Neural progenitor cell (in vitro differentiated cells): Measurements from ENCODE around the gene INHBA. TPM values are rescaled to one million over a fixed set of nuclear protein-coding genes. Genes with fewer than 3 reads are reported as not detected.
A peak's percentile ranks its signal among the peaks of the same experiment; 100 is the strongest.

Experiments used
- DNase-seq: peaks from one replicate; pipeline ENCODE4 v3.0.0-alpha.2; 2016; ENCODE audit warnings: low spot score
- H2AFZ ChIP-seq: fragments of 200-600 bp; sonication (generic); replicated peaks from 2 replicates; pipeline ENCODE4 v1.6.1; 2016; ENCODE audit warnings: antibody characterized with exemption
- H3F3A ChIP-seq: fragments of 200-600 bp; sonication (generic); 2 replicates; pipeline ENCODE4 v1.6.1; 2016; ENCODE audit warnings: antibody characterized with exemption, low read depth
- H3K27ac ChIP-seq: fragments of 200-600 bp; sonication (generic); 2 replicates; pipeline ENCODE4 v1.5.1; 2016; ENCODE audit warnings: mild to moderate bottlenecking
- H3K27me3 ChIP-seq: fragments of 200-600 bp; sonication (generic); 2 replicates; pipeline ENCODE4 v1.6.1; 2016; ENCODE audit warnings: mild to moderate bottlenecking, moderate library complexity
- H3K36me3 ChIP-seq: fragments of 200-600 bp; sonication (generic); 2 replicates; pipeline ENCODE4 v1.5.1; 2016
- H3K4me1 ChIP-seq: fragments of 200-600 bp; sonication (generic); 2 replicates; pipeline ENCODE4 v1.6.1; 2016; ENCODE audit warnings: mixed run types
- H3K4me2 ChIP-seq: fragments of 200-600 bp; sonication (generic); 2 replicates; pipeline ENCODE4 v1.6.1; 2016
- H3K4me3 ChIP-seq: fragments of 200-600 bp; sonication (generic); 2 replicates; pipeline ENCODE4 v1.5.1; 2016
- H3K79me2 ChIP-seq: fragments of 200-600 bp; sonication (generic); 2 replicates; pipeline ENCODE4 v1.6.1; 2016; ENCODE audit warnings: low read depth
- H3K9ac ChIP-seq: fragments of 200-600 bp; sonication (generic); 2 replicates; pipeline ENCODE4 v1.6.1; 2016
- H3K9me3 ChIP-seq: fragments of 200-600 bp; sonication (generic); 2 replicates; pipeline ENCODE4 v1.5.1; 2016; ENCODE audit warnings: low read depth
- H4K20me1 ChIP-seq: fragments of 200-600 bp; sonication (generic); 2 replicates; pipeline ENCODE4 v1.6.1; 2016; ENCODE audit warnings: low read depth
- H3K27ac Mint-ChIP-seq: 3 replicates; pipeline ENCODE4 v1.8.0; 2021; ENCODE audit warnings: mixed read lengths
- H3K27me3 Mint-ChIP-seq: 2 replicates; pipeline ENCODE4 v1.8.0; 2022; ENCODE audit warnings: low read depth, mild to moderate bottlenecking, inconsistent platforms, moderate library complexity, mixed read lengths; ENCODE audit not compliant: insufficient read depth
- H3K36me3 Mint-ChIP-seq: 3 replicates; pipeline ENCODE4 v1.8.0; 2021; ENCODE audit warnings: mixed read lengths
- H3K4me1 Mint-ChIP-seq: 3 replicates; pipeline ENCODE4 v1.8.0; 2021; ENCODE audit warnings: mixed read lengths
- H3K4me3 Mint-ChIP-seq: 3 replicates; pipeline ENCODE4 v1.8.0; 2021; ENCODE audit warnings: mild to moderate bottlenecking, moderate library complexity, mixed read lengths
- H3K9me3 Mint-ChIP-seq: 3 replicates; pipeline ENCODE4 v1.8.0; 2020; ENCODE audit warnings: mixed read lengths
- EZH2 ChIP-seq: fragments of 200-600 bp; sonication (generic); IDR thresholded peaks from 2 replicates; pipeline ENCODE4 v1.6.1; 2017; ENCODE audit warnings: antibody characterized with exemption, mild to moderate bottlenecking, moderate library complexity
- EZH2phosphoT487 ChIP-seq: fragments of 200-600 bp; sonication (generic); IDR thresholded peaks from 2 replicates; pipeline ENCODE4 v1.6.1; 2017; ENCODE audit warnings: antibody characterized with exemption
- total RNA-seq: library from RNA; depleted of rRNA; stranded (reverse); fragments of >200 nt; gene quantifications from 2 replicates; pipeline ENCODE4 v1.2.3, GENCODE V29; 2015; ENCODE audit warnings: low replicate concordance
- TF ChIP-seq, protein P1 (sequence below): fragments of 200-600 bp; sonication (generic); IDR thresholded peaks from 2 replicates; pipeline ENCODE4 v1.5.1; 2017; ENCODE audit warnings: antibody characterized with exemption, mild to moderate bottlenecking

The INHBA gene
- total RNA-seq, 1 donor from 2014 or later, result 0.09 TPM

DNA sequence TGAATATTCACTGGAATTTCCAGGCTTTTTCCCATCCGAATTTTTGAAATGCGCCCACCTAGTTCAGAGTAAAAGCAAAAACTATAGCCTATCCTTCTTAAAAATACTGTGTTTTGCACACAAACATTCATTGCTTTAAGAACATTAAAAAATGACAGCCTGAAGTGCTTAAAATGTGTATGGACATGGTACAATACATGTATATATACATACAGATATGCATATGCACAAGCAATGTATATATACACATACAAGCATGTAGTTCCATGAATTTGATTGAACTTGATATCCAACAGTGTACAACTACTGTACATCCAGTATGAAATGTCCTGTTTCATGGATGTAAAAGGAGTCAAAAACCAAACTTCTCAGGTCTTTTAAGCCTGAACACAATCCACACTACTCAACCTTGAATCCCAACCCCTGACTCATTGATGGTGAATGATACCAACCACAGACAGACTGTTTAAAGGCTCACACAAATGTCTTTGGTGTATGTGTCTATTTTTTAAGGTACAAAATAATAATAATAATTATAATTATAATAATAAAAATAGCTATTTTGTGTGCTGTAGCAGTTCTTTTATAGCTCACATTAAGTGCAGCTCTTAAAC is 14.8 kb downstream of the INHBA start:
- Histone ChIP-seq H3K9me3 (no peaks in the 10 kb centered on the region), H3F3A (no peaks in the 10 kb centered on the region), H3K4me2 (no peak overlapping the region), H3K4me3 (no peak overlapping the region), H2AFZ (no peak overlapping the region), H3K36me3 (no peaks in the 10 kb centered on the region), H3K27ac (no peak overlapping the region), H3K9ac (no peak overlapping the region), H3K4me1 (peaks cover 4% of the 10 kb centered on the region), H4K20me1 (no peaks in the 10 kb centered on the region), H3K27me3 (no peaks in the 10 kb centered on the region), H3K79me2 (no peaks in the 10 kb centered on the region)
- Mint-ChIP-seq H3K4me1 (peaks cover 3% of the 10 kb centered on the region), H3K4me3 (no peak overlapping the region), H3K36me3 (no peaks in the 10 kb centered on the region), H3K9me3 (no peaks in the 10 kb centered on the region), H3K27me3 (peaks cover 3% of the 10 kb centered on the region), H3K27ac (no peak overlapping the region)
- no peak for TF ChIP-seq EZH2phosphoT487
- TF ChIP-seq, protein P1, sequence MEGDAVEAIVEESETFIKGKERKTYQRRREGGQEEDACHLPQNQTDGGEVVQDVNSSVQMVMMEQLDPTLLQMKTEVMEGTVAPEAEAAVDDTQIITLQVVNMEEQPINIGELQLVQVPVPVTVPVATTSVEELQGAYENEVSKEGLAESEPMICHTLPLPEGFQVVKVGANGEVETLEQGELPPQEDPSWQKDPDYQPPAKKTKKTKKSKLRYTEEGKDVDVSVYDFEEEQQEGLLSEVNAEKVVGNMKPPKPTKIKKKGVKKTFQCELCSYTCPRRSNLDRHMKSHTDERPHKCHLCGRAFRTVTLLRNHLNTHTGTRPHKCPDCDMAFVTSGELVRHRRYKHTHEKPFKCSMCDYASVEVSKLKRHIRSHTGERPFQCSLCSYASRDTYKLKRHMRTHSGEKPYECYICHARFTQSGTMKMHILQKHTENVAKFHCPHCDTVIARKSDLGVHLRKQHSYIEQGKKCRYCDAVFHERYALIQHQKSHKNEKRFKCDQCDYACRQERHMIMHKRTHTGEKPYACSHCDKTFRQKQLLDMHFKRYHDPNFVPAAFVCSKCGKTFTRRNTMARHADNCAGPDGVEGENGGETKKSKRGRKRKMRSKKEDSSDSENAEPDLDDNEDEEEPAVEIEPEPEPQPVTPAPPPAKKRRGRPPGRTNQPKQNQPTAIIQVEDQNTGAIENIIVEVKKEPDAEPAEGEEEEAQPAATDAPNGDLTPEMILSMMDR, result no peak
- TF ChIP-seq EZH2, result no peak
- DNase-seq, result no peak

DNA sequence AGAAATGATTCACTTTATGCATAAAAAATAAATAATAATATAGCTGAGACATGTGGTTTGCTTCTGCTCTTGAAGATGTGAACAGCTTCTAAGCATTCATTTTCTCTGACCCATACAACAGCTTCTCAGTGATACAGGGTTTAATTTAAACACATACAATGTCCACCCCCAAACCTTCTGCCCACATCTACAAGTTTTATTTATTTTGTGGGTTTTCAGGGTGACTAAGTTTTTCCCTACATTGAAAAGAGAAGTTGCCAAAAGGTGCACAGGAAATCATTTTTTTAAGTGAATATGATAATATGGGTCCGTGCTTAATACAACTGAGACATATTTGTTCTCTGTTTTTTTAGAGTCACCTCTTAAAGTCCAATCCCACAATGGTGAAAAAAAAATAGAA is 17.2 kb downstream of the INHBA start:
- Mint-ChIP-seq H3K4me3 (no peak overlapping the region), H3K27me3 (no peaks in the 10 kb centered on the region), H3K9me3 (no peaks in the 10 kb centered on the region), H3K4me1 (peaks cover 3% of the 10 kb centered on the region), H3K27ac (no peak overlapping the region), H3K36me3 (no peaks in the 10 kb centered on the region)
- no peak for DNase-seq
- peaks cover 9% of the 10 kb centered on the region for H3F3A ChIP-seq
- H3K27ac ChIP-seq, result no peak overlapping the region
- no peak overlapping the region for H3K4me2 ChIP-seq
- no peaks in the 10 kb centered on the region for H3K36me3 ChIP-seq
- H3K27me3 ChIP-seq, result no peaks in the 10 kb centered on the region
- no peaks in the 10 kb centered on the region for H3K79me2 ChIP-seq
- H3K4me3 ChIP-seq, result no peak overlapping the region
- peaks cover 14% of the 10 kb centered on the region for H3K4me1 ChIP-seq
- H4K20me1 ChIP-seq, result no peaks in the 10 kb centered on the region
- TF ChIP-seq, protein P1, result no peak
- no peak for TF ChIP-seq EZH2phosphoT487
- TF ChIP-seq EZH2, result no peak
- no peak overlapping the region for H2AFZ ChIP-seq
- no peaks in the 10 kb centered on the region for H3K9me3 ChIP-seq
- H3K9ac ChIP-seq, result no peak overlapping the region

- H3K4me1 Mint-ChIP-seq, result no peaks in the 10 kb centered on the region
Observed at GRCh38 chr7:41682422-41682821, 20.5 kb downstream of the INHBA start.

More at GRCh38 chr7:41682422-41682821, 20.5 kb downstream of the INHBA start:
- Mint-ChIP-seq H3K27me3 (no peaks in the 10 kb centered on the region), H3K27ac (no peak overlapping the region), H3K9me3 (no peaks in the 10 kb centered on the region), H3K4me3 (no peak overlapping the region), H3K36me3 (no peaks in the 10 kb centered on the region)
- peaks cover 14% of the 10 kb centered on the region for H3K4me1 ChIP-seq
- no peak for TF ChIP-seq EZH2
- no peak for TF ChIP-seq EZH2phosphoT487
- TF ChIP-seq, protein P1, result no peak
- no peak overlapping the region for H3K9ac ChIP-seq
- H3K27ac ChIP-seq, result no peak overlapping the region
- no peak overlapping the region for H3K4me3 ChIP-seq
- H3K36me3 ChIP-seq, result no peaks in the 10 kb centered on the region
- no peaks in the 10 kb centered on the region for H3K9me3 ChIP-seq
- no peaks in the 10 kb centered on the region for H4K20me1 ChIP-seq
- H3F3A ChIP-seq, result peaks cover 9% of the 10 kb centered on the region
- DNase-seq, result peak; percentile 9
- peak overlapping the region; percentile 33 for H3K4me2 ChIP-seq
- no peaks in the 10 kb centered on the region for H3K27me3 ChIP-seq
- H3K79me2 ChIP-seq, result no peaks in the 10 kb centered on the region
- no peak overlapping the region for H2AFZ ChIP-seq
